GM19035 (cell line): ENCODE data around the gene RTRAF.

ENCODE experiments used
- ATAC-seq: cut with Tn5 transposase; IDR thresholded peaks from one replicate; pipeline ENCODE4 v1.9.1; 2021; ENCODE audit not compliant: unreplicated experiment

Gene RTRAF

GRCh38 chr14:52048641-52049204, 59.4 kb downstream of the RTRAF start:
- ATAC-seq: no peak

DNA sequence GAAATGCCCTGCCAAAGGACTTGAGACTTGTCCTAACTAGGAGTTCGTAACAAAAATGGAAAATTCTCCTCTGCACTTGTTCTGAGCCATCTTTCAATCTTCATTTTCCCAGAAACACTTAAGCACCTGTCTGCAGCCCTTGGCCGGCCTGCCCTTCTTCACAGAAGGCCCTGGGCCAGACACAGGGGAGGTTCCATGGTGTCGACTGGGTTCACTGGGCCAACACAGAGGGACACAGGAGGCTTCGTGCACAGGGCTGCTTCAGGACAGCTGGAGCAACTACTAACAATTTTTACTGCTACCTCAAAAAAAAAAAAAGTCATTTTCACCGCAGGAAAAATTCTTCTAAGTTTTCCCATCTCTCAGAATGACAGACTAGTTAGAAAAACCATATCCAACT, 59.9 kb downstream of the RTRAF start:
- no peak for ATAC-seq

GRCh38 chr14:52049721-52050588, 60.6 kb downstream of the RTRAF start:
- ATAC-seq: no peak

DNA sequence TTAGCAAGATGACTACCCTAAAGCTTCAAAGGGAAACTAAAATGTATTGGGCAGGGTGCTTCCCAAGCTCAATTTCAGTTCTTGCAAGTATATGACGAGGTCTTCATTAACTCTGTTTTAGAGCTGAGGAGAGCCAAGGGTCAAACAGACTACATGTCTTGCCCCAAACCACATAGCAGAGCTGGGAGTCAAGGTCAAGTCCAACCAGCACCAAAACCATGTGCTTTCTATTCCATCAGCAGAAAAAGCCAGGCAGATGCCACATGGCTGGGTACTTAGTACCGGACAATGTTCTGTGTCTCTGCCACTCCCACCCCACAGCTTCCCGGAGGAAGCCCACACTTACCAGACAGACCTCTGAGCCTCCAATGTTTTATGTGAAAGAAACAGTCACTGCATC, 61.9 kb downstream of the RTRAF start:
- no peak for ATAC-seq

DNA sequence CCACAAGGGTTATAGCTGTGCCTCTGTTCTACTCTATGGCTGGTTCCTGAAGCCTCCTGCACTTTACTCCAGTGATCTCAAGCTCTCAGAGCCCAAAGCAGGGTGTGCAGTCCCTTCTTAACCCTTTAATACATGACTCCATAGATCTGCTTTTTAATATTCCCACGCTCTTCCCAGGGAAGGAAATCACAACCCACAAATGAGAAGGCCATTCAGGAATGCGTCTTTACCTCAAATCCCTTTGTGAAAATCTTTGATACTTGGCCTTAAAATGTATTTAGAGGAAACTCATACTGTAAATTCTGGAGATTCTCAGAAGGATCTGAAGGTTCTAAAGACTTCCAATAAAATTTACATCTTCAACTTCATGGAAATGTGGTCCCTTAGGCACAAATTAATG, 62.5 kb downstream of the RTRAF start:
- no peak for ATAC-seq

DNA sequence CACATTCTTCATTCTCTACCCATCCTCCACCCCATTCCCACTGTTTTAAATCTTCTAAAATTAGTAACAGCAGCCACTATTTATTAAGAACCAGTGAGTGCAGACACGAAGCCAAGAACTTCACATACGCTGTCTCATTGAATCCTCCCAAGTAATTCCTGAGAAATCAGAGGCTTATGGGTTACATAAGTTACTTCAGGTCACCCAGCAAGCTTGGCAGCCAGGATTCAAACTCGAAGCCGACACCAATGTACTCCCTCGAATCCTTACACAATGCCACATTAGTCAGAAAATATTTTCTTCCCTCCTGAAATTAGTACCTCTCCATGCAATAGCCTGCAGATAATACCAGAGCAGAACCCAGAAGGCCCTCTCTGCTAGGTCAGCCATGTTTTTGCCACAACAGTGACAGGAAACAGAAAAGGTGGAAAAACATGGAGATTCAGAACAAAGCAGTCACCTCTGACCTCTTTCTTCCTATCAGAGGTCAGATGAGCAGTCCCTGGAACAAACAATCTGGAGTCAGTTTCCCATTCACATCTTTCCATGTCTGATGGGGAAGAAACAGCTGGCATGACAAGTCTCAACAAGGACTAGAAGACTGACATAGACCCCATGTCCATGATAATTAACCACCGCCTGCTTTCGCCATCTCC, 63.1 kb downstream of the RTRAF start:
- no peak for ATAC-seq

DNA sequence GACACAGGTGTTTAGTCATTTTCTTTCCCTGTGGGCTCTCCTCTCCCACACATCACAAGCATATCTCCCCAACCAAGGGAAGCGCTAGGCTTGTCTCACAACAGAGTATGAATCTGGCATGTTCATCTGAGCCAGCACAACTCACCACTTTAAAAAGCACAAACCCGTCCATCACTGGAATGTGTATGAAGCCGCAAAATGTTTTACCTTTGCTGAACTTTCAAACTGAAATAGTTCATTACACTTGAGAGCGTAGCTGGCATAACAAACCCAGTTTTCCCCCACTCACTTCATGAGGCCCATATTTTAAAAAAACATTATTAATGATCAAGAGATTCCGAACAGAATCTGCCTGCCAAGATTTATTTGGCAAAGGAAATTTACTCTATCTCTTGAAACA, 63.7 kb downstream of the RTRAF start:
- no peak for ATAC-seq

GRCh38 chr14:52054678-52055077, 65.3 kb downstream of the RTRAF start:
- ATAC-seq: no peak

DNA sequence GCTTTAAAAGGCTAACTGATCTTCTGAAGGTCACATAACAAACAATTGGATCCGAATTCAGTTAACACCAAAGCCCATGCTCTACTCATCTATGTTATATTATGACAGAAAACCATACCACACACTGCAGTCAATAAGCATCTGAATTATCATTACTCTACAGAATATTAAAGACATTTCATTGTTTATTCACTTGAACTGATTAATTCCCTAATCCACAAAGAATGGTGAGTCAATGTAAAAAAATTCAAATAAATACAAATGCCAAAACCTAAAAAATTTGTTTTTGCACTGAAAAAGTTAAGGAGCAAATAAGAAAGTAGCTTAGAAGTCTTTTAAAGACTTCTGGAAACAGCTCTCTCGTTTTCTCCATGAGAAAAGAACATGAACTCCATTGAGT, 65.8 kb downstream of the RTRAF start:
- no peak for ATAC-seq

DNA sequence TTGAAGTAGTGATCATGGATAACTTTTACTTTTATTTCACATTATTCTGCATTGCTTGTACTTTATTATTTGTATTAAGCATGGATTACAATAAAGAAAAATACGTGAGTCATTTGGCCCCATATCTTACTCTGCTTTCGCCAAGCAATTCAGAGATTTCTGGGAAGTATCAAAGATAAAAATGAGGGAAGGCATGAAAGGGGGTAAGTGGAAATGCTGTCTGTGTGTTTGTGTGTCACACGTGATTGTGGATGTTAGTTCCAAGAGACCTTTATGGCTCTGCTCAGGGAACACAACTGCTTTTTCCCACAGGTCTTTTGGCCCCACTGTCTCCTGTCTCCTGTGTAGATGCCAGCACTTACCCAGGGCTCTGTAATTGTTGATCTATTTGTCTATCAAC, 69.0 kb downstream of the RTRAF start:
- no peak for ATAC-seq

GRCh38 chr14:52059649-52060048, 70.3 kb downstream of the RTRAF start:
- no peak for ATAC-seq

- ATAC-seq: no peak
Measured at GRCh38 chr14:52060080-52060479, 70.7 kb downstream of the RTRAF start.
